Activated T-cell treated with anti-CD3 and anti-CD28 coated beads for 48 hours (primary cell): ENCODE results near the gene ARHGDIA.

Source experiments
- DNase-seq: peaks from one replicate; pipeline ENCODE4 v3.0.0-alpha.2; 2020; ENCODE audit warnings: low read depth

The ARHGDIA gene

GRCh38 chr17:81863833-81864768 is 7.0 kb downstream of the ARHGDIA start:
- DNase-seq = no peak

GRCh38 chr17:81863123-81863675 is 7.9 kb downstream of the ARHGDIA start:
- no peak for DNase-seq

DNA sequence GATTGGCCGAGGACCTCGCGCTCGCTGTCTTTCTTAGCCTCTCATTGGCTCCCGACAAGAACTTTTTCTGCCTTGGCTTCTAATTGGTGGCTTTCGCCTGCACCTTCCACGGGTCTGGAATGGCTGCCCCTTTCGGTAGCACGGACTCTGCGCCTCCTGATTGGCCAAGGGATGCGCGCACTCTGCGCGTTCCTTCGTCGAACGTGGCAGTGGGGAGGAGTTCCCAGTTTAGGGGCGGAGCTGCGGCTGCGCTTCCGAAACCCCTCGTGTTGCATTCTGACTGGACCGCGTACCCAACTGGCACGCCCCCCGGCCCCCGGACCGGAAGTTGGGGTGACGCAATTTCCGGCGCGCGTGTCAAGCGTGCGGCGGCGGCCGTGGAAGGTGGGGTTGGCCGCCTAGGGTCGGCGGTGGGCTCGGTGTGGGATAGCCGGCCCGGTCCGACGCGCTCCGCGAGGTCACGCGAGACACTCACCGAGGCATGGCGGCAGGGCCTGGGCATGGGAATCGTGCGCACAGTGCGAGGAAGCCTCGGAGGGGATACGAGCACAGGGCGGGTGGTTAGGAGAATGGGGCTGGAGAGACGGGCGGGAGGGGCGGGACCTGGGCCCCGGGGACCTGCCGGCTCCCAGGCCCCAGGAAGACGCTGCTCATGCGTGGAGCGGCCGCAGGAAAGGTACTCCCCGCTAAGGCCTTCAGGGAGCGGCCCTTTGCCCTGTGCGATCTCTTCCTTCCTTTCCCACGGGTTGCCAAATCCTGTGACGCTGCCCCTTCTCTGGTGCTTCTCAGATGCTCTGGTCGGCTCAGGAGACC is 10.2 kb downstream of the ARHGDIA start:
- peak; percentile 99 for DNase-seq

DNA sequence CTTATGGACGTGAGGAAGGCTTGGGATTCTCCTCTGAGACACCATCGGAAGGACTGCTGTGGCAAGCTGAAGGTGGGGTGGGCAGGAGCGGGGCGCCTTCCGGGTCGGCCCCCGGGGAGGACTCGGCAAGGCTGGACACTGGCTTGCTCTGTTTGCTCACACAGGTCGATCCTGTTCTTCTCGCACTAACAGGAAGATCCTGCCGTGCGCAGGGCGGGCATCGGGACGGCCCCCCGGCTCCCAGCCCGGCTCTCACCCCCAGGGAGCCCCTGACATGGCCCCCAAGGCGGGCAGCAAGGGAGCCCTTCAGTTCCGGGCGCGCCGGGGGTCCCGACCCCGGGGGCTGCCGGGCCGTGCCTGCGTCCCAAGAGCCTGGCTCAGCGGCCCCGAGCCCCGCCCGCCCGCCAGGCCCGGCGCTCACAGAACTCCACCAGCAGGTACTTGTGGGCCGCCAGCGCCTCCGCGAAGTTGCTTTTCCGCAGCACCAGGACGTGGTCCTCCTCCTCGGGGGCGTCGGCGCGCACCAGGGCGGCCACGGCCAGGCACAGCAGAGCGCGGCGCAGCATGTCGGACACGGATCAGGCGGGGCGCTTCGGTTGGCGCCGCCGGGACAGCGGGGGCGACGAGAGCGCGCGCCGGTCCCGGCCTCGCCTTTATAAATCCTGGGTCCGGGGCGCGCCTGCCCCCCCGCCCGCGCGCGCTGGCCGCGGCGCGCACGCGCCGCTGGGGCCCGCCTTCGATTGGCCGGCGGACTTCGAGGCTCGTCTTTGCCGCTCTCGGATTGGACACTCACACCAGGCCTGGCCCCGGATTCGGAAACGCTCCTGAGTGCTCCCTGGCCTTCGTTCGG is 11.0 kb downstream of the ARHGDIA start, which contains the start of gene P4HB:
Gene P4HB (minus strand): TSS at position 630 of the 850 bp plus-strand sequence. CDS start 64 bp downstream, at position 566.
- DNase-seq = peak; percentile 96

- DNase-seq = no peak
Observed at GRCh38 chr17:81858967-81859905, 11.9 kb downstream of the ARHGDIA start.

DNA sequence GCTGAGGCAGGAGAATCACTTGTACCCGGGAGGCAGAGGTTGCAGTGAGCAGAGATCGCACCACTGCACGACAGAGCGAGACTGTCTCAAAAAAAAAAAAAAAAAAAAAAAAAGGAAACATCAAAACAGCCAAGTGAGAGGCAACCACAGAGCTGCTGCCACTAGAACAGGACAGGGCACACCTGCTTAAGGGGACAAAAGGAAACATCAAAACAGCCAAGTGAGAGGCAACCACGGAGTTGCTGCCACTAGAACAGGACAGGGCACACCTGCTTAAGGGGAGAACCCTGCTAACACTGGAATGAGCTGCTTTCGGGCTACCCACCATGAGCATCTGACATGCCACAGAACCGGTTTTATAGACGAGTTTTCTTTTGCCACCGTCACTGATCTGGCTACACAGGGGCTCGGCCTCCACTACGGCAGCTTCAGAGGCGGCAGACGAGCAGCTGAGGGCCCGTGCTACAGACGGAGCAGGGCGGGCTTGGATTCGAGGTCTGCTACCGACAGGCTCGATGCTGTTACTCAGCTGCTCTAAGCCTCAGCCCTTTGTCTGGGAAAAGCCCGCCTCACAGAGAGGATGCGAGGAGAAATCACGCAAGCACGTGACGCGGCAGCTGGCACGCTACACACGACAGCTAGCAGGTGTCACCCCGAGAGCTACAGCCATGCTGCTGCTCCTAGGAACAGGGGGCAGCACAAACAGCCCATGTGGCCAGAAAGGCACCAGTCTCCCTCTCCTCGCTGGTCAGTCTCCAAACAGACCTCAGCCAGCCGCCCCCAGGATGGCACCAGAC is 12.8 kb downstream of the ARHGDIA start:
- DNase-seq = no peak

- DNase-seq = no peak
Observed at GRCh38 chr17:81854974-81855774, 16.0 kb downstream of the ARHGDIA start.

DNA sequence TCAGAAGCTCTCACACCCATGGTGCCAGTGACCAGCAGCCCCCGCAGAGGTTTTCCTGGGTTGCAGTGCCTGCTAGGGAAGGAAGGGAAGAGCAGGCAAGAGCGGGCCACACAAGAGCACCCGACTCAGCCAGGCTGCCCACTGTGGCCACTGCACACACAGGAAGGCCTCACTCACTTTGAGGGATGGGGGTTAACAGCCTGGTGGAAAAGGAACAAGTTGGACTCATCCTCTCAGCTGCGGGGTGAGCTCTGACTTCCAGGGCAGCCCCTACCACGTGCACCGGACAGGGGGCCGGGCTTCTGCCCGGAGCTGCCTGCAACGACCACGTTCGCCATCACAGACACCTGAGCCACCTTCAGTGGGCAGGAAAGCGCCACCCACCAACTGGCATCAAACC is 18.9 kb downstream of the ARHGDIA start:
- no peak for DNase-seq

- DNase-seq = no peak
Observed at GRCh38 chr17:81851423-81851822, 19.7 kb downstream of the ARHGDIA start.

GRCh38 chr17:81849457-81849856 is 21.7 kb downstream of the ARHGDIA start:
- DNase-seq = no peak

GRCh38 chr17:81846743-81847689 is 24.1 kb downstream of the ARHGDIA start:
- no peak for DNase-seq

- no peak for DNase-seq
Observed at GRCh38 chr17:81845881-81846742, 25.0 kb downstream of the ARHGDIA start.

- DNase-seq = no peak
Observed at GRCh38 chr17:81845361-81845760, 25.8 kb downstream of the ARHGDIA start.

DNA sequence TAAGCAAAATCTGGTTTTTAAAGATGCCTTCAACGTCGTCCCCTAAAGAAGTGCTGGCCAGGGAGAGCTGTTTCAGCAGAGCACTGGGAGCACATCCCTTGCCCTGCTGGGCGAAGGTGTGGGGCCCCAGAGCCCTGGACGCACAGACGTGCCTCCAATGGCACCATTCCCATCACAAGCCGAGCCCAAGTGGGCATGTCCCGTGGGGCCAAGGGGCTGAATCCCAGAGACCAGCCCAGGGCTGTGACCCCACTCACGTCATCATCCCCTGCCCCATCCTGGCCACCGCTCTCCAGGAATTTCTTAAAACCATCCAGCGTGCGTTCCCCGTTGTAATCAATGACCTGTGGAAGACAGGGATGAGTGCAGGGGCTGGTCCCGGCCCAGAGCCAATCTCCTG is 26.2 kb downstream of the ARHGDIA start:
- no peak for DNase-seq

DNA sequence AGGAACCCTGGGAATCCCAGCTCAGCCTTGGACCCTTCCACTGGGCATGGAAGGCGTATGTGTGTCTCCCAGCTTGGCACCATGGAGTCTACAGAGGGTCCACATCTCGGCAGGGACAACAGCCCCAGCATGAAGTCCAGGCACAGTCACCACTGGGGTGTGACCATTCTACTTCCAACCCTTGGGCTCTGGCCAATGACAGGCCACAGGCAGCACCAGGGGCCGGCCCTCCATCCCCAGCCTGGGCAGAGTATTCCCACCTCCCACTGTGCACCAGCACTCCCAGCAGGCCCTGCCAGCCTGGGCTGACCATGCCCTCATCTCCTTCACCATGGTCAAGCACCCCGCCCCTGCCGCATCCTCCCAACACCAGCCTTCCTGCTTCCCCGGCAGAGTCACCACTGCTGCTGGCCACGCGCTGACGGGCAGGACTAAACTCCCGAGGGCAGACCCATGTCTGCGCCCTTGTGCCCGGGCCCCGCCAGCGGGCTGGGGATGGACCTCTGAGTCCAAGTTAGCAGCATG is 26.7 kb downstream of the ARHGDIA start:
- DNase-seq = no peak

- no peak for DNase-seq
Observed at GRCh38 chr17:81843713-81844326, 27.3 kb downstream of the ARHGDIA start.
